Middle frontal gyrus (tissue), 1 donor: ENCODE data around the gene LRBA.
"Not testable (repeated sequence)": the region's sequence is repeated elsewhere in the genome, so short reads cannot be mapped to it uniquely, and the experiment has no call there.

Experiments used
- DNase-seq: peaks from one replicate; pipeline ENCODE4 v3.0.0-alpha.2; 2015; ENCODE audit warnings: low spot score; ENCODE audit errors: extremely low spot score

The LRBA gene

DNA sequence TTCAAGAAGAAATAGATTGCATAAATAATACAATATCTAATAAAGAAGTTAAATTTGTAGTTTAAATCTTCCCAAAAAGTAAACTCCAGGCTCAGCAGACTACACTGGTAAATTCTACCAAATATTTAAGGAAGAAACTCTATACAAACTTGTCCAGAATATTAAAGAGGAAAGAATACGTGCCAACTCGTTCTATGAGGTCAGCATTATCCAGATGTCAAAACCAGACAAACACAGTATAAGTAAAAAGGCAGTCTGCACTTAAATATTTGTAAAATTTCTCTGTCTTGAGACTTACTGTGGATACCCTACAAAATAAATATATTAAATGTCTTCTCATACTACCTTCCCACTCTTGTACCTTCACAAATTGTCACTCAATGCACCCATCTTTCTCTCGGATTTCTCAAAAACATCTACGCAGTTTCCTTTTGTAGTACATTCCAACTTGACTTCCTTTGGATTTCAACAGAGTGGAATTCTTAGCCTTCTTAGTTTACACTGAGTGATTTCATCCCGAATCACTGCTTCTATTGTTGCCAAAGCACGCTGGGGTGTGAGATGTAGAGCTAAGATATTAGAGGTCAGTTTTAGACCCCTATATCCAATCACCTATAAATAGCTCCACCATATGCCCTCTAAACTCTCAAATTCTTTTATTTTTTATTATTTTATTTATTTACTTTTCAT is 504.8 kb downstream of the LRBA start:
- DNase-seq, result no peak

DNA sequence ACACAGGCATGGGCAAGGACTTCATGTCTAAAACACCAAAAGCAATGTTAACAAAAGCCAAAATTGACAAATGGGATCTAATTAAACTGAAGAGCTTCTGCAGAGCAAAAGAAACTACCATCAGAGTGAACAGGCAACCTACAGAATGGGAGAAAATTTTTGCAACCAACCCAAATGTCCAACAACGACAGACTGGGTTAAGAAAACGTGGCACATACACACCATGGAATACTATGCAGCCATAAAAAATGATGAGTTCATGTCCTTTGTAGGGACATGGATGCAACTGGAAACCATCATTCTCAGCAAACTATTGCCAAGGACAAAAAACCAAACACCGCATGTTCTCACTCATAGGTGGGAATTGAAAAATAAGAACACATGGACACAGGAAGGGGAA is 507.4 kb downstream of the LRBA start:
- not testable (repeated sequence) for DNase-seq

DNA sequence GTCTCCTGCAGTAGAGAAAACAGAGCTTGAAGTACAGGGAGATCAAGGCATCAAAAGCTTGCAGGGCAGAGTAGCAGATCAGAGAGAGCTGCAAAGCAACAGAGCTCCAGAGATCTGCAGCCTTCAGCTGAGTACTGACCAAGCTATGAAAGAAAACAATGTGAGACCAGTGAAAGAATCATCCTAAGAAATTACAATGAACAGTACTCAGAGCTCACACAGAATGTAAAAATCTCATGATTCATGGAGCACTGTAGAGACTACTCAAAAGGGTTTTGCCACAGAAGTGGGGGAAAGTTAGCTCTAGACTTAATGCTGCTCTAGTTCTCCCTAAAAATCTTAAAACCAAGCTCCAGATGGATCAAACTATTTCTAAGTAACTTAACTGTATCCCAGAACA is 513.1 kb downstream of the LRBA start:
- no peak for DNase-seq

DNA sequence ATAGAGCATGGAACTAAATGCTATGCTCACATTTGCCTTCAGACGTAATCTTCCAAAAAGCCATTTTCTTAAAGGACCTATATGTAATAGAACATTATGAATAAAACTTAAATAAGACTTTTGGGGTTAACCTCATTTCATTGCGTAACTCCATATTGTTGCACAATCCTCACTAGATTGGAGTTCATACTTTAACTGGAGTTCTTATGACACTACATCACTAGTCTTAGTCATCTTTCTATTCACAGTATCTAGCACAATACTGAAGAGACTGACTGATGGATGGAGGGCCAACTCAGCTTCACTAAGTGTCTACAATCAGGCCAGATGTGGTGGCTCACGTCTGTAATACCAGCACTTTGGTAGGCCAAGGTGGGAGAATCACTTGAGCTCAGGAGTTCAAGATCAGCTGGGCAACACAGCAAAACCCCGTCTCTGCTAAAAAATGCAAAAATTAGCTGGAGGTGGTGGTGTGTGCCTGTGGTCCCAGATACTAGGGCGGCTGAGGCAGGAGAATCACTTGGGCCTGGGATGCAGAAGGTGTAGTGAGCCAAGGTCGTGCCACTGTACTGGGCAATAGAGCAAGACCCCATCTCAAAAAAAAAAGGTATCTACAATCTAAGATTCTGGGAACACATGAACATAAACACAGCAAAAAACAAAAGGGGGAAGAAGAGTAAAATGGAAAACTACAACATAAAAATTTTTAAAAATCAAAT is 513.9 kb downstream of the LRBA start:
- DNase-seq, result no peak

DNA sequence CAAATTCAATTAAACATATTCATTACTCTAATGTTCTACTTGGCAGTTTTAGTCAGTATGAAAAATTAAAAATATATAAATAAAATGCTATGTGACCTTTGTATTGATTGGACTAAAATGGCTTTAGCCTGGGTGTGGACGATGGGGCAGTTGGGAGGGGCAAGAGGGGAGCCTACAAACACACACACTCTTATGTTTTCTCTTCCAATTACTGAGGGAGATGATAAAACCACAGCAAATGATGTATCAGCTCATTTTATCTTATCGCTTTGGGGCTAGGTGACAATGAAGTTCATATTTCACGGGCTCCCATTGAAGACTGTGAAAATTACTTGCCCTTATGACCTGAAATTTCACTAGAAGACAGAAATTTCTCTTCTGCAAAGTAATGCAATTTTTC is 517.5 kb downstream of the LRBA start:
- DNase-seq, result no peak

DNA sequence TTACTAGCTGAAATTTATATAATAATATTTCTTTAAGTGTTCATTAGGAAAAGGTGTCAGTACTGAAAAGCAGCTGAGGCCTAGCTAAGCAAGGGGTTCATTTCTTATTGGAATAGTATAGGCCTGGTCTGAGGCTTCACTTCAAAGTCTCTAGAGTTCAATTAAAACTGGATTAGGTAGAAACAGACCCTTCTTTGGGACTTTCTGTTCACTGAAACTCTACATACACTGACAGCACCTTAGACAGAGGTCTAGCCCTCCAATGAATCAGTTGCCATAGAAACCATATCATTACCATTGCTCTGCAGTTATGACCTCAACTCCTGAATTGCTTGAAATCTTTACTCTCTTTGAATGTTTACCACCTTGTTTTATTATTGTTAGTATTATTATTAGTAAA is 519.5 kb downstream of the LRBA start:
- DNase-seq, result no peak

DNA sequence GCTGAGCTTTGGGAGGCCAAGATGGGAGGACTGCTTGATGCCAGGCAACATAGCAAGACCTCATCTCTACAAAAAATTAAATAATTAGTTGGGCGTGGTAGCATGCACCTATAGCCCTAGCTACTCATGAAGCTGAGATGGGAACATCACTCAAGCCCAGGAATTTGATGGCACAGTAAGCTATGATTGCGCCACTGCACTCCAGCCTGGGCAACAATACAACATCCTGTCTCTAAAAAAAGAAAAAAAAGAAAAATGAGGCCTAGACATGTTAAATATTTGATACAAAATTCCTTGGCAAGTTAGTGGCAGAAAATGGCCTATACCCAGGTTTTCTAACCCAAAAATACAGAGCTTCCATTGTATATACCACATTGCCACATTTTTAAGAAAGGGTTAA is 521.2 kb downstream of the LRBA start:
- no peak for DNase-seq

DNA sequence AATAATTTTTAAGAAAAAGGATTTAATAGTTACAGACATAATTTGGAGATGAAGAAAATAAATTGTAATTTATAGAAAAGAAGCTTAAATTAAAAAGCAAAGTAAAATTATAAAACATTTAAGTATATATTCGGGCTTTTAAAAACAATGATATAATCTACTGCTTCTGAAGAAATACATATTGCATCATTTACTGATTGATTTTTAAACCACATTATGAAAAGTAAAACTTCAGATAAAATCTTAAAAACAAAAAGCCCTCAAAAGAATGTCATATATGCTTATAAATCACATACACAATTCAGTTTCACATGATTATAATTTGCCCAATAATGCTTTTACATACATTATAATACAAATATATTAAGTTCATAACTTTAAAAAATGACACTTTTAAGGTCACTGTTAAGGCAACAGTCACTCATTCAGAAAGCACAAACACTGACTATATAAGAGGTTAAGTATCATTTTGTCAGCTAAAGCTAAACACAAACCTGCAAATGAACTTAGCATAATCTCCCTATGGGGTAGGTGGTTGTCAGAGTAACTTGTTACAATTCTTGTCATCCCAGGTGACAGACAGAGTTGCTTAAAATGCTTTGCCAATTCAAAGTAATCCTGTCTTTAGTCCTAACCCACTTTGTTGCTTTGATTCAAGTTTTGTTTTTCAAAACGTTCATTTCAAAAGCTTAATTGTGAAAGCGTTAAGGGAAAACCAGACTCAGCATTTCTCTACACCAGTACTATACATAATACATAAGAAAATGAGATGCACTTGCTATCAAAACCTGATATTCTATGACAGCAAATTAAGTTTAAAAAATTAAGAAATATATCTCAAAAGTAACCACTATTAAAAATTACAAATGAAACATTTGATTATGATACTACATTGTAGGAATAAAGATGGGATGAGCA is 523.7 kb downstream of the LRBA start:
- no peak for DNase-seq

DNA sequence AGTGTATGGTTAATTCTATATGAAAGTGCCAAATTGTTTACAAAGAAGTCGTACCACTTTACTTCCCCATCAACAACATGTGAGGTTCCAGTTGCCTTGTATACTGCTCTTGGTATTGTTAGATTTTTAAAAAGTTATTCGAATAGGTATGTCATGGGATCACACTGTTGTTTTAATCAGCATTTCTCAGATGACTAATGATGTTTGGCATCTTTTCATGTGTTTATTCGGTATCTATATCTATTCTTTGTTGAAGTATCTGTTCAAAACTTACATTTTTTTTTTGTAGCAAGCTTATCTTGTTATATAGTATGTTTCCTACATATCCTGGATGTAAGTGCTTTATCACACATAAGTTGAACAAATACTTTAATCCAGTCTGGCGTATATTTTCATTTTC is 532.5 kb downstream of the LRBA start:
- no peak for DNase-seq

DNA sequence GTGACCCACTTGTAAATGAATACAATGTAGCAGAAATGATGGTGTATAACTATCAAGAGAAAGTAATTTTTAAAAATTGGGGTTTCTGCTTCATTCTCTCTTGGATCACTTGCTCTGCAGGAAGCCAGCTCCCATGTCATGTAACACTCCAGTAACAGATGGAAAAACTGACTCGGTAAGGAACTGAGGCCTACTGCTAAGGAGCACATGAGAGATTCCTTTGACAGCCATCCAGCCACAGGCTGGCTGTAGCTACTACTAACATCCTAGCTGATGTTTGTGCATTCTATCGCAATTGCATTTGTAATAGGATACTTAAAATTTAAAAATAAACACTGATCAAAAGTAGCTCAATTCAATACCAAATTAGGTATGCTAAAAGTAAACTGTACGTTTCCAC is 535.4 kb downstream of the LRBA start:
- DNase-seq, result no peak

DNA sequence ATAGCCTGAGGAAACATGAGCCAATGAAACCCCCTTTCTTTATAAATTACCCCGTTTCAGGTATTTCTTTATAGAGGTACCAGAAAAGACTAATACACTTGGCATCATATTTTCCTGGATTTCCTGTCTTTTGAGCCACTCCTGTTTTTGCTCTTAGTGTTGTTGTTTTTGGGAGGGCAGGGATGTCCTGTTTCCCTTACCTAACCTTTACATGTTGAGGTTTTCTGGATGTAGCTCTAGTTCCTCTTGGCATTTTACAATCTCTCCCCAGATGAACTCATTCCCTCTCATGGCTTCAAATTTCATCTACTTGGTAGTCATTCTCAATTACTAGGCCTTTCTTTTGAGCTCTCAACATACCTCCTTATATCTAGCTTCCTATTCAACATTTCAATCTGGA is 537.2 kb downstream of the LRBA start:
- no peak for DNase-seq

DNA sequence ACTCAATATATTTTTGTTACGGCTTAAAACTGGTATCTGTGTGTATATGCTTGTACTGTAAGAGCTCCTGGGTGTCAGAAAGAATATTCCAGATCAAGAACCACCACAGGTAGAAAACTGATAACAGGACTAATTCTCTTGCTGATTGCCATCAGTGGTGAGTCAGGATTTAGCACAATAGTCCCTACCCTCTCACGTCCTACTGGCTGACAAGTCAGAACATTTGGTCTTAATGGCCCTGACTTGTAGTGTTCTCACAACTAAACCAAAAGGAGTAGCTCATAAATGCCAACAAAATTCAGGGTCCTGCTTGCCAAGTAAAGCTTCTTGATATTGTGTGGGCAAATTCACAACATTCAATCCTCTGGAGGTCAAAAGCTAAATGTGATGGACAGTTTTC is 538.3 kb downstream of the LRBA start:
- DNase-seq, result no peak

DNA sequence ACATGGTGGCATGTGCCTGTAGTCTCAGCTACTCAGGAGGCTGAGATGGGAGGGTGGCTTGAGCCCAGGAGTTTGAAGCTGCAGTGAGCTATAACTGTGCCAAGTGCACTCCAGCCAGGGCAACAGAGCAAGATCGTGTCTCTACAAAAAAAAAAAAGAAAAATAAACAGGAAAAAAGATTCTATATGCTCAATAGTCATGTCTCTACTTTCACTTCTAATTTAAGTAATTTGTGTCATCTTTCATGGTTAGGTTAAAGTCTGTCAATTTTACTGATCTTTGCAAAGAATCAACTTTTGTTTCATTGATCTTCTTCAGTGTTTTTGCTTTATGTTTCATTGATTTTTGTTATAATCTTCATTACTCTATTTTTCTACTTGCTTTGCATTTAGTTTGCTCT is 539.3 kb downstream of the LRBA start:
- DNase-seq, result no peak

DNA sequence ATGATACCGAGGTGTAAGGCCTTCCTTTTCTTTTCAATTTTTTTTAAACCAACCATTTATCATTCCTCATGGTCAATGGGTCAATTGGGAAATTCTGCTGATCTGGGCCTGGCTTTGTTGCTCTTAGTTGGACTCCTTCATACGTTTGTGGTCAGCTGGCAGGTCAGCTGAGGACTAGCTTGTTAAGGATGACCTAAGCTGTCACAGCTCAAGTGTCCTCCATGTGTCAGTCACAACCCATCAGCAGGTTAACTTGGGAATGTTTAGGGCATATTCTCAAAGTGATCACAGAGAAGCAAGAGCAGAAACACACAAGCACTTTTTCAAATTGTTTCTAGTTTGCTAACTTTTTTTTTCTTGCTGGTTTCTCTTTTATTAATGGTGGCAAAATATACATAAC is 550.6 kb downstream of the LRBA start:
- no peak for DNase-seq

DNA sequence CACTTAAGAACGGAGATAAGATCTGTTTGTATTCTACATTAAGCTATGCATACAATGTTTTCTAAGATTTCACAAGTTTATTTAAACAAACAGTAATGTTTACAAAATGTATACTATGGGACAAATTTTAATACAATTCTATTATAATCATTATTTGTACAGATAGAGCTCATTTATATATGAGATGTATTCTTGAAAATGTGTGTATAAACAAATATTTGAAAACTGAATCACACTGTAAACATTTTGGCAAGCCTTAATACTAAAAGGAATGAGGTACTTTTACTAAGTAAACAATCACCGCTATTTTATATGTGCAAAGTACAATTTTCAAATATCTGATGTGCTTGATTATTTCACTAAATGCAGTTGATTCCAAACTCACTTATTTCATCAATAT is 552.3 kb downstream of the LRBA start:
- DNase-seq, result no peak

DNA sequence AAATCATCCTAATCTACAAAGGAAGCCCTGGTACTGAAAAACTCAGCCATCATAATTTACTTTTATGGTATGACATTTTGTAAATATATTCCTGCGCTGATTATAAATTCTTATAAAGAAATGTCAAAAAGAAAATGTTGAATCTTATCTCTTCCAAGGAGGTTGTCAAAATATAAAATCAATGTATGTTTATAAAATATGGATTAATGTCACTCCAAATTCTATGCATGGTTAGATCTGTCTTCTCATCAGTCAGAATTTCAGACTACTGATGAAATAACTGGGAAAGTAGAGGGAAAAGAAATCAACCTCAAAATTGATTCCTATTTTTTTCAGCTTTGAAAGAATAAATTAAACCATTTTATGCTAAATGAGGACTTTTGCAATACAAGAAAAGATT is 553.1 kb downstream of the LRBA start:
- no peak for DNase-seq

DNA sequence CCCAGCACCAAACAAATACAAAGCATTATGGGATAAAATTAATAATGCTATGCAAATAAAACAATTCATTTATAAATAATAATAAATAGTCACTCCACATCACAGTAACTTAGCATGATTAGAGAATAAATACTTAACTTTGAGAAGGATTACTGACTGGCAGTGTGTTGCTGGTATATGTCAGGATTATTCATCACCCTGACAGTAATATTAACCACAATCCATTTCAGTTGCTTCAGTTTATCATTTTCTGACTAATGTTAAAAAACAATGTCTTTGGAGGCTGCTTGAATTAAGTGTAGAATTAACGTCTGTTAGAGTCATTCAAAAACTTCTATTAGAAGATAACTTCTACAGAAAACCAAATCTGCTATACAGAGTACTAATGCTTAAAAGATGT is 557.3 kb downstream of the LRBA start:
- no peak for DNase-seq

DNA sequence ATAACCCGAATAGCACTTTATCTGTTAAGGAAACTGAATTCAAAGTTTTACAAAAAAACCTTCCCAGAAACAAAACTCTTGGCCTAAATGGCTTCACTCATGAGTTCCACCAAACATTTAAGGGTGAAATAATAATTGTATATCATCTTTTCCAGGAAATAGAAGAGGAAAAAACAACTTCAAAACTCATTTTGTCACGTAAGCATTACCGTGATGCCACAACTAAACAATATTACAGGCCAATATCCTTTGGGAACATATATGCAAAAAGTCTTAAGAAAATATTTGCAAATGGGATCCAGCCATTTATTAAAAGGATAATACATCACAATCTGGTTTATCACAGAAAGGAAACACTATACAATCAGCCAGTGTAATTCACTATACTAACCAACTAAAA is 563.2 kb downstream of the LRBA start:
- no peak for DNase-seq

DNA sequence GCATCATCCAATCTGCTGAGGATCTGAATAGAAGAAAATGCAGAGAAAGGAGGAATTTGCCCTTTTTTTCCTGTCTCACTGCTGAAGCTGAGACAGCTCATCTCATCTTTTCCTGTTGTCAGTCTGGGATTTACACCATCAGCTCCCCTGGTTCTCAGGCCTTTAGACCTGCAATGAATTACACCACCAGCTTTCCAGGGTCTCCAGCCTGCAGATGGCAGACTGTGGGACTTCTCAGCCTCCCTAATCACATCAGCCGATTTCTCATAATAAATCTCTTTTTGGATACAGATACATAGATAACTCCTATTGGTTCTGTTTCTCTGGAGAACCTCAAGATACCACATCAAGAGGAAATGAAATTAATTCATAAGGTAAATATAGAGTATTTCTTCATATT is 567.7 kb downstream of the LRBA start:
- no peak for DNase-seq

DNA sequence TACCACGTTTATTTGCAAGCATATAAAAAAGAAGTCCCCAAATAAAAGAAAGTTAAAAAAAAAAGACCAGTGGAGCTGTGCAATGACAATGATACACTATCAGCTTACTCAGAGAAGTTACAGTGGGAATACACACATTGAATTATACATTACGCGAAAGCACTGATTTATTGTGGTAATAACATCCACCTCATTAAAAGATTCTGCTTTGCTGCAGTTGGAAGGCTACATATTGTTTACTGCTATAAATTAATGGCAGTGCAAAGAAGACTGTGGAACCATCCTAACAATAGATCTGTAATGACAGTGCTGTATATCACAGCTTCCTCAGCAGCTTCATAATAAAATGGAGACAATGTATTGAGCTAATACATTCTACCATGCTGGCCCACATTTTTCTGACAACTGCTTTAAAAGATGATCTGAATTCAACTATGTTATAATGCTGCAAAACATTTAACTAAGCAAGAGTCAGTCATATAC is 575.6 kb downstream of the LRBA start:
- no peak for DNase-seq

DNA sequence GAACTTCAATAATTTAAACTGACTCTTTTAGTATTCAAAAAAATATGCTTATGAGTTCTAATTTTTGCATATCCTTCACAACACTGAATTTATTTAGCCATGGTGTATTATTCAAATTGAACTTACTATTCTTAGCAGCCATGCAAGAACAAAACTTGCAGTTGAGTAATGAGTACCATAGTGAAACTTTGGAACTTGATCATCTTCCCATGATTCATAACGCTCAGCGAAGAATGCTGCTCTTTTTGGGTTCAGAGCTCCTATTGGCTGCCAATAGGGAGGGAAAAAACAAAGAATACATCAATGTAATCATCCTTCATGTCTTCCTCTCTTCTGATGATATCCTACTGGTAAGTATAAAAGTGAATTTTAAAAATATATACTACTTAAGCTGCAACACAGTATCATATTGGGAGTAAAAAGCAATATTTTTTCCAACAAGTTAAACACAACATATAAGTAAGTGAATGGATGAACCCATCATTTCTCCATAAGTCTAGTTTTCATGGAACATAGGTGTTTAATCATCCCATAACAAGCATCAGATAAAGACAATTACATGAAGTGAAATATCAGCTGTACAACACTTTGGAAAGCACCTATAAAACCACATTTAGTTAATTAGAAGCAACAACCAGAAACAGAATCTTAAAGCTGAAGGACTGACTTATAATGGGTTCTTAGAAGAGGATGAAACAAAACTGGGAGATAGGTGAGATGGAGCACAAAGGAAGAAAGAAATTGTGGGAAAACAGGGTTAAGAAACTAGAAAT is 578.3 kb downstream of the LRBA start:
- DNase-seq, result no peak
